ENCODE results near the gene APLF.

The APLF gene

DNA sequence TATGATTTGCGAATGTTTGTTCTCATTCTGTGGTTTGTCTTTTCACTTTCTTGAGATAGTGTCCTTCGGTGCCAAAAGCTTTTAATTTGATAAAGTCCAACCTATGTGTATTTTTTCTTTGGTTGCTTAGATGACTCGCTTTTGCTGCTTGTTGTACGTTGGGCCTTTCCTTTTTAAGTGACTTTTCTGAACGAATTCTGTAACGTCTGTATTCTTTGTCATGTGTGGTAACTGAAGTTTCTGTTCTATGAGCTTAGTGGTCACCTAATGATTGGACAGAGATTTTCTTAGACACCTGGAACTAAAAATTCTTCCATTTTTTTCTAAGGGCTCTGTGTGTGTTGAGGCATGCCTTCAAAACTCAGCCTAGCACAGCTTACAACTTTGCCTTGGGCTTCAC lies 156.4 kb downstream of the APLF start:
- TF ChIP-seq, protein P1, sequence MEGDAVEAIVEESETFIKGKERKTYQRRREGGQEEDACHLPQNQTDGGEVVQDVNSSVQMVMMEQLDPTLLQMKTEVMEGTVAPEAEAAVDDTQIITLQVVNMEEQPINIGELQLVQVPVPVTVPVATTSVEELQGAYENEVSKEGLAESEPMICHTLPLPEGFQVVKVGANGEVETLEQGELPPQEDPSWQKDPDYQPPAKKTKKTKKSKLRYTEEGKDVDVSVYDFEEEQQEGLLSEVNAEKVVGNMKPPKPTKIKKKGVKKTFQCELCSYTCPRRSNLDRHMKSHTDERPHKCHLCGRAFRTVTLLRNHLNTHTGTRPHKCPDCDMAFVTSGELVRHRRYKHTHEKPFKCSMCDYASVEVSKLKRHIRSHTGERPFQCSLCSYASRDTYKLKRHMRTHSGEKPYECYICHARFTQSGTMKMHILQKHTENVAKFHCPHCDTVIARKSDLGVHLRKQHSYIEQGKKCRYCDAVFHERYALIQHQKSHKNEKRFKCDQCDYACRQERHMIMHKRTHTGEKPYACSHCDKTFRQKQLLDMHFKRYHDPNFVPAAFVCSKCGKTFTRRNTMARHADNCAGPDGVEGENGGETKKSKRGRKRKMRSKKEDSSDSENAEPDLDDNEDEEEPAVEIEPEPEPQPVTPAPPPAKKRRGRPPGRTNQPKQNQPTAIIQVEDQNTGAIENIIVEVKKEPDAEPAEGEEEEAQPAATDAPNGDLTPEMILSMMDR (IDR thresholded peaks at IDR 0.05): no peak
- Histone ChIP-seq H3K27me3 (no peaks in the 10 kb centered on the region), H3K36me3 (no peaks in the 10 kb centered on the region), H3K4me3 (ENCODE audit: low read depth in 1 of 2, low read length in 1 of 2) (no peak overlapping the region), H3K9me3 (no peaks in the 10 kb centered on the region), H3K27ac (no peak overlapping the region), H3K4me1 (ENCODE audit: control insufficient read depth in 1 of 2, insufficient read depth in 1 of 2, low read depth in 1 of 2, low read length in 1 of 2) (peaks cover 5 to 8% of the 10 kb centered on the region in 2 experiments)

DNA sequence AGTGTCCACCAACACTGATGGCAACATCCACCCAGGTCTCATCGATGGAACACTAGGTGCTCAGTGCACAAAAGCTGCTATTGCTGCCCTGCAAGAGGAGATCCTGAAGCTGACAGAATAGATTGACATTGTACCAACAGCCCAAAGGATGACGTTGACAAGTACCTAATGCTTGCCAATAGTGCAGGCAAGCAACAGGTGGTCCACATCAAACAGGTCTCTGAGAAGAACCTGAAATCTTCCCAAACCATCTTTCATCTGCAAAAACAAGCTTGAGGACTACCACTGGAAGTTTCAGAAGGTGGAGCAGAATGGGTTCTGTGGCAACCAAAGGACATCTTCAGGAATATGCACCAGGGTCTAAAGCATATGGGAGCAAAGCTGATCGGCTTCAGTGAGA lies 160.2 kb downstream of the APLF start:
- Histone ChIP-seq H3K4me1 (ENCODE audit: control insufficient read depth in 1 of 2, insufficient read depth in 1 of 2, low read depth in 1 of 2, low read length in 1 of 2) (peaks cover 5 to 8% of the 10 kb centered on the region in 2 experiments), H3K4me3 (ENCODE audit: low read depth in 1 of 2, low read length in 1 of 2) (no peak overlapping the region), H3K36me3 (no peaks in the 10 kb centered on the region), H3K9me3 (no peaks in the 10 kb centered on the region), H3K27me3 (no peaks in the 10 kb centered on the region), H3K27ac (no peak overlapping the region)
- TF ChIP-seq, protein P1 (IDR thresholded peaks at IDR 0.05): no peak
